Gastroesophageal sphincter (tissue), 3 donors: Measurements from ENCODE around the gene TEDC1.

ENCODE experiments used
- CTCF ChIP-seq, 4 experiments: fragments of 200-600 bp in 2 of 4; fragments of 450-650 bp in 2 of 4; sonication (generic) in 1 of 4; IDR thresholded peaks; one replicate each; pipeline ENCODE4 v1.5.1; 2017 to 2019; ENCODE audit warnings: antibody characterized with exemption in 4 of 4, mild to moderate bottlenecking in 2 of 4, moderate library complexity in 2 of 4
- POLR2A ChIP-seq, 2 donors: fragments of 450-650 bp; IDR thresholded peaks; one replicate each; pipeline ENCODE4 v1.6.1; 2017; ENCODE audit warnings: antibody characterized with exemption in 2 of 2, mild to moderate bottlenecking in 2 of 2, moderate library complexity in 1 of 2

- TF ChIP-seq CTCF (IDR thresholded peaks at IDR 0.05), result peak in 1 of 4 experiments; percentile 5
- TF ChIP-seq POLR2A (IDR thresholded peaks at IDR 0.05), result no peak
Observed at GRCh38 chr14:105528586-105529318, 37.7 kb downstream of the TEDC1 start.
